B cell (primary cell): ENCODE data around the gene HLA-DMA. TPM values are rescaled to one million over a fixed set of nuclear protein-coding genes. Genes with fewer than 3 reads are reported as not detected.

Source experiments
- ATAC-seq: fragments of 200-7000 bp; cut with Tn5 transposase; one replicate; pipeline ENCODE4 v1.10.0; 2021; ENCODE audit warnings: low read depth, mild to moderate bottlenecking, moderate number of reproducible peaks, moderate library complexity
- CTCF ChIA-PET: fragments of 350-600 bp; sonication (Branson Sonifier 250); formaldehyde crosslinking; loops from one replicate; lab custom pipeline; 2021; ENCODE audit warnings: antibody characterized with exemption, inconsistent platforms; lab: Charles Lee
- POLR2A ChIA-PET: fragments of 350-600 bp; sonication (Branson Sonifier 250); formaldehyde crosslinking; loops from one replicate; lab custom pipeline; 2021; ENCODE audit warnings: antibody characterized with exemption; lab: Charles Lee
- DNase-seq: peaks from one replicate; pipeline ENCODE4 v3.0.0; 2013
- H2AFZ ChIP-seq: 2 replicates; pipeline ENCODE4 v1.6.1; 2012; ENCODE audit warnings: mild to moderate bottlenecking, low read depth, low read length; ENCODE audit not compliant: insufficient read depth, poor library complexity, severe bottlenecking
- H3K27ac ChIP-seq, 2 donors: 1 replicate in 1 of 2; 2 replicates in 1 of 2; pipeline ENCODE4 v1.5.1; 2012 to 2013; ENCODE audit warnings: low read length in 2 of 2, mild to moderate bottlenecking in 2 of 2, moderate library complexity in 1 of 2
- H3K27me3 ChIP-seq, 4 experiments: fragments of 200-600 bp in 1 of 4; sonication (generic) in 1 of 4; replicated peaks in 1 of 4; 1 replicate in 2 of 4; 2 replicates in 2 of 4; pipeline versions ENCODE4 v1.6.1 to v1.7.0; 2013 to 2016; ENCODE audit warnings: low read length in 3 of 4, mild to moderate bottlenecking in 2 of 4, mixed read lengths in 1 of 4, moderate library complexity in 1 of 4; ENCODE audit not compliant: insufficient read depth in 4 of 4, control insufficient read depth in 3 of 4; ENCODE audit errors: control extremely low read depth in 1 of 4
- H3K36me3 ChIP-seq, 2 experiments: replicated peaks in 1 of 2; 1 replicate in 1 of 2; 2 replicates in 1 of 2; pipeline versions ENCODE4 v1.6.1 to v1.7.1; 2013; ENCODE audit warnings: low read length in 1 of 2; ENCODE audit not compliant: insufficient read depth in 2 of 2, control insufficient read depth in 1 of 2; ENCODE audit errors: control extremely low read depth in 1 of 2, extremely low read depth in 1 of 2
- H3K4me1 ChIP-seq, 2 donors: fragments of 200-600 bp in 1 of 2; sonication (generic) in 1 of 2; 1 replicate in 1 of 2; 2 replicates in 1 of 2; pipeline versions ENCODE4 v1.5.1 to v1.6.1; 2013 to 2017; ENCODE audit warnings: low read length in 2 of 2; ENCODE audit not compliant: control insufficient read depth in 2 of 2, insufficient read depth in 2 of 2
- H3K4me2 ChIP-seq: replicated peaks from 2 replicates; pipeline ENCODE3; 2012; ENCODE audit warnings: mild to moderate bottlenecking, low read depth, low read length; ENCODE audit not compliant: poor library complexity, severe bottlenecking
- H3K4me3 ChIP-seq, 5 experiments: fragments of 200-600 bp in 1 of 5; sonication (generic) in 1 of 5; 1 replicate in 3 of 5; 2 replicates in 2 of 5; pipeline versions ENCODE4 v1.5.1 to v1.7.0; 2011 to 2016; ENCODE audit warnings: low read length in 4 of 5, mild to moderate bottlenecking in 4 of 5, low read depth in 2 of 5, control low read depth in 1 of 5, moderate library complexity in 1 of 5; ENCODE audit not compliant: insufficient read depth in 1 of 5; ENCODE audit errors: control extremely low read depth in 1 of 5, extremely low read depth in 1 of 5
- H3K79me2 ChIP-seq: fragments of 200-600 bp; sonication (generic); one replicate; pipeline ENCODE4 v1.6.0; 2016; ENCODE audit warnings: low read length; ENCODE audit not compliant: control insufficient read depth, insufficient read depth
- H3K9ac ChIP-seq: fragments of 200-600 bp; sonication (generic); 2 replicates; pipeline ENCODE4 v1.6.1; 2017; ENCODE audit warnings: mild to moderate bottlenecking, low read length, moderate library complexity
- H3K9me3 ChIP-seq, 3 donors: one replicate each; pipeline versions ENCODE4 v1.6.1 to v1.7.1; 2013; ENCODE audit warnings: low read length in 2 of 3; ENCODE audit not compliant: control insufficient read depth in 2 of 3, insufficient read depth in 1 of 3; ENCODE audit errors: control extremely low read depth in 1 of 3
- H4K20me1 ChIP-seq: 2 replicates; pipeline ENCODE4 v1.6.0; 2012; ENCODE audit warnings: mild to moderate bottlenecking, low read length; ENCODE audit not compliant: insufficient read depth, control insufficient read depth, poor library complexity, severe bottlenecking
- H3K27ac Mint-ChIP-seq: one replicate; pipeline ENCODE4 v1.8.0; 2021; ENCODE audit warnings: mixed read lengths
- H3K27me3 Mint-ChIP-seq: one replicate; pipeline ENCODE4 v1.8.0; 2021; ENCODE audit warnings: mixed read lengths
- H3K4me1 Mint-ChIP-seq: one replicate; pipeline ENCODE4 v1.8.0; 2021; ENCODE audit warnings: mixed read lengths
- H3K4me3 Mint-ChIP-seq: one replicate; pipeline ENCODE4 v1.8.0; 2021; ENCODE audit warnings: mixed read lengths
- H3K9me3 Mint-ChIP-seq: one replicate; pipeline ENCODE4 v1.8.0; 2022; ENCODE audit warnings: mixed read lengths; ENCODE audit not compliant: insufficient read depth
- CTCF ChIP-seq: fragments of 200-600 bp; IDR thresholded peaks from one replicate; pipeline ENCODE4 v1.8.0; 2022; ENCODE audit warnings: antibody characterized with exemption, mild to moderate bottlenecking
- EZH2 ChIP-seq: IDR thresholded peaks from 2 replicates; pipeline ENCODE4 v1.6.1; 2012; ENCODE audit warnings: borderline replicate concordance, low read depth, mild to moderate bottlenecking, moderate library complexity, low read length; ENCODE audit not compliant: insufficient read depth, poor library complexity, severe bottlenecking
- WGBS: methylation state at CpG from one replicate; pipeline ENCODE4 v1.1.5; 2013; ENCODE audit warnings: missing lambda C conversion rate; ENCODE audit not compliant: insufficient coverage; 5-methylcytosine and 5-hydroxymethylcytosine counted together
- intact Hi-C: fragments of 100-400 bp; cut with micrococcal nuclease; formaldehyde crosslinking; loops from one replicate; pipeline ENCODE4 v1.10.0; 2022
- polyA plus RNA-seq: library from polyadenylated mRNA; depleted of rRNA; stranded (reverse); fragments of >200 nt; gene quantifications from 2 replicates; pipeline ENCODE4 v1.2.3, GENCODE V29; 2012
- total RNA-seq, 2 donors: library from RNA; stranded (reverse); fragments of 120-200 nt in 1 of 2; gene quantifications; 1 replicate in 1 of 2; 2 replicates in 1 of 2; pipeline versions ENCODE4 v1.2.3 to v1.2.4, GENCODE V29; 2013 to 2022

Gene HLA-DMA
- total and polyA plus RNA-seq, 2 donors (not counting 1 experiment from before 2014, with no cell fraction given) = 558 to 925 TPM

- WGBS = 52% methylated on average over 4 of the region's 8 CpGs
- Mint-ChIP-seq H3K27me3 (no peaks in the 10 kb centered on the region), H3K4me1 (peaks cover 47% of the 10 kb centered on the region), H3K9me3 (no peaks in the 10 kb centered on the region), H3K27ac (peak overlapping the region; percentile 13), H3K4me3 (no peak overlapping the region)
- peaks cover 19 to 25% of the 10 kb centered on the region in 2 donors for H3K4me1 ChIP-seq
- H3K4me2 ChIP-seq = no peak overlapping the region
- no peak overlapping the region for H3K4me3 ChIP-seq
- peaks cover 38% of the 10 kb centered on the region for H4K20me1 ChIP-seq
- intact Hi-C loops = loop anchor here (10.0 kb wide), 1 partner anchor 567 kb away; no protein-coding TSS in a partner anchor
- H3K36me3 ChIP-seq = peaks cover 2 to 64% of the 10 kb centered on the region in 2 experiments
- no peak for TF ChIP-seq CTCF
- no peaks in the 10 kb centered on the region for H3K9me3 ChIP-seq
- no peak overlapping the region for H2AFZ ChIP-seq
- H3K27me3 ChIP-seq = no peaks in the 10 kb centered on the region
- peaks cover 33% of the 10 kb centered on the region for H3K79me2 ChIP-seq
- peak overlapping the region in 1 of 2 donors; percentile 7 for H3K27ac ChIP-seq
- ChIA-PET CTCF (interaction anchor here (0.9 to 28.4 kb wide), 9 partner anchors 10 to 143 kb away, joined by 3 to 822 read pairs (median 60); partner anchors contain the start of genes BRD2, HLA-DMA, HLA-DMB and TAP2), POLR2A (interaction anchor here (6.4 kb wide), 1 partner anchor 10 kb away, joined by 92 read pairs; no protein-coding TSS in a partner anchor)
- ATAC-seq (no peak), DNase-seq (no peak)
- no peak overlapping the region for H3K9ac ChIP-seq
These were observed 29.3 kb upstream of the HLA-DMA start for GRCh38 chr6:32982084-32982701.

- H3K4me1 ChIP-seq = peaks cover 31 to 39% of the 10 kb centered on the region in 2 donors
- H4K20me1 ChIP-seq = peaks cover 54% of the 10 kb centered on the region
- ATAC-seq = no peak
- ChIA-PET POLR2A (interaction anchor here (0.6 to 6.4 kb wide), 6 partner anchors 8 to 135 kb away, joined by 3 to 92 read pairs (median 4); partner anchors contain the start of genes BRD2 and HLA-DMA), CTCF (interaction anchor here (1.2 to 28.4 kb wide), 12 partner anchors 8 to 142 kb away, joined by 3 to 822 read pairs (median 8); partner anchors contain the start of genes HLA-DMA, HLA-DMB and TAP2)
- no peak overlapping the region for H3K9ac ChIP-seq
- DNase-seq = no peak
- H3K27me3 Mint-ChIP-seq = no peaks in the 10 kb centered on the region
- WGBS = 91% methylated on average over 8 of the region's 11 CpGs
- no peak overlapping the region for H2AFZ ChIP-seq
- H3K4me3 Mint-ChIP-seq = no peak overlapping the region
- TF ChIP-seq CTCF (no peak), EZH2 (no peak)
- no peaks in the 10 kb centered on the region for H3K27me3 ChIP-seq
- H3K9me3 ChIP-seq = no peaks in the 10 kb centered on the region
- H3K79me2 ChIP-seq = peaks cover 50% of the 10 kb centered on the region
- H3K4me1 Mint-ChIP-seq = peaks cover 62% of the 10 kb centered on the region
- no peak overlapping the region for H3K27ac Mint-ChIP-seq
- H3K9me3 Mint-ChIP-seq = no peaks in the 10 kb centered on the region
- peak overlapping the region in 1 of 2 donors; percentile 38 for H3K27ac ChIP-seq
- H3K4me3 ChIP-seq = no peak overlapping the region
- intact Hi-C loops = loop anchor here (10.0 kb wide), 1 partner anchor 566 kb away; no protein-coding TSS in a partner anchor
- H3K36me3 ChIP-seq = peaks cover 2 to 80% of the 10 kb centered on the region in 2 experiments
- H3K4me2 ChIP-seq = no peak overlapping the region
These were observed 27.7 kb upstream of the HLA-DMA start for GRCh38 chr6:32980488-32981038.
